Stimulated activated CD8-positive, alpha-beta memory T cell treated with anti-CD3 and anti-CD28 coated beads, Interleukin-12 subunit alpha, Interleukin-12 subunit beta, amount 100 ng/mL, for 1 hour (primary cell): ENCODE results near the gene TMOD2.
A peak's percentile ranks its signal among the peaks of the same experiment; 100 is the strongest.

ENCODE experiments used
- DNase-seq: peaks from one replicate; pipeline ENCODE4 v3.0.0-alpha.2; 2020; ENCODE audit warnings: low read depth

TMOD2 gene

DNA sequence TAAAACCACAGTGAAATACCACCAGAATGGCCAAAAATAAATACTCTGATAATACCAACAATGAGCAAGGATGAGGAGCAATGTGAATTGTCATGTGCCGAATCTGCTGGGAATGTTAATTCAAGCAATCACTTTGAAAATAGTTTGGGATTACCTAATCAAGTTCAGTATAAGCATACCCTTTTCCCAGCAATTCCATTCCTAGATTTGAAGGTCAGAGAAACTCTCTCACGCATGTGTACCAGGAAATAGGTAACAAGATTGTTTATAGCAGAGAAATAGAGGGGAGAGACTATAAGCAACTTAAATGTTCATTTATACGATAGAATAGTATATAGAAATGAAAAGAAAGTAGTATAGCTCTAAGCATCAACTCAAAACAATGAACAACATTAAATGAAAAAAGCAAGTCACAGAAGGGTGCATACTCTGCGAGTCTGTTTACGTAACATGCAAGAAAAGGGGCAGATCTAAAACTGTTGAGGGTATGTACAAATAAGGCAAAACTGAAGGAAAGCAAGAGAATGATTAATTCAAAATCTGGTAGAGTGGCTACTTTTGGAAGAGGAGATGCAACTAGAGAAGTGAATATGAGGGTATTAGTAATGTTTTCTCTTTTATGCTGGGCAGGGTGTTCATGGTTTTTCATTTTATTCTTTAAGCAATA, 105.5 kb downstream of the TMOD2 start:
- no peak for DNase-seq

GRCh38 chr15:51861557-51862359, 110.4 kb downstream of the TMOD2 start:
- peak; percentile 37 for DNase-seq

- DNase-seq, result no peak
Measured at GRCh38 chr15:51863131-51863530, 111.7 kb downstream of the TMOD2 start.

DNA sequence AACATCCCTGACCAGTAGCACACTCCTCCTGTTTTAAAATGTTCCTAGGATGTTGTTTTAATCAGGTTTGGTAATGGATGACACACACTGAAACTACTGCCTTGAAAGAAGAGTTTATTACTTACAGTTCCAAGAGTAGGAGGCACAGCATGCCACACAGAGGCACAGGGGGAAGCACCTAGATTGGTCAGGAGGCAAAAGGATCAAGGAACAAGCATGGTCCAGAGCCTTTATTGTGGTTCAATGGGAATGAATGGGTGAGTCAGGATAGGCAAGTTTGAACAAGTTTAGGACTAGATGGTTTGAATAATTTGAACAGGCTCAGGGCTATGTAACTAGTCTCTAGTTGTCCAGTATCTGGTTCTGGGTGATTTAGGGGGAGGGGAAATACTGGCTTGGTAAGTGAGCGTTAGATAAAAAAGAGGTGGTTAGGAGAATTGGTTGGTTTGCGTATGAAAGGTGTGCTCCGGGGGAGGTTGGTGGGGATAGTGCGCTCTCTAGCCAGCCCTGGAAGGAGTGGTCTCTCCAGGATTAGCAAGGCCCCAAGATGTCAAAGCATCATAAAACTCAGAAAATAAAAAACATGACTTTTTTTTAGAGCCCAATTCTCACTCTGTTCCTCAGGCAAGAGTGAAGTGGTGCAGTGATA, 113.1 kb downstream of the TMOD2 start:
- no peak for DNase-seq

DNA sequence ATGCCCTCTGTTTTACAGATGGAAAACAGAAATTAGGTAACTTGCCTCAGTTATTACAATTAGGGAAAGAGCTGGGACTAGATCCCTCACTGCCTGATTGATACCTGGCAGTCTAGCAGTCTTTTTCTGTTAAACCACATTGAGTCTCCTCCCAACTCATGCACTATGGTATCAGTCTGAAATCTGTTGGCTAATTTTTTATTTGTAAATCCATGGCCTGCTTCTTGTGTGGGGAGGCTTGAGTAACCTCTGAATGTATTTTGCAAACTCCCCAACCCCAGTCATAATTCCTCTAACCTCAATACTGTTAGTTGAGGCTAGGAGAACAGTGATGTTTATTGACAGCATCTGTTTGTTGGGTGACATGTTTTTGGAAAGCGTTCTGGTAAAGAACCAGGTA, 113.9 kb downstream of the TMOD2 start:
- DNase-seq, result no peak
